Measurements from ENCODE around the gene KY. TPM values are rescaled to one million over a fixed set of nuclear protein-coding genes. Genes with fewer than 3 reads are reported as not detected.

The KY gene
- total RNA-seq, 2 experiments from 2014 or later, result not detected

DNA sequence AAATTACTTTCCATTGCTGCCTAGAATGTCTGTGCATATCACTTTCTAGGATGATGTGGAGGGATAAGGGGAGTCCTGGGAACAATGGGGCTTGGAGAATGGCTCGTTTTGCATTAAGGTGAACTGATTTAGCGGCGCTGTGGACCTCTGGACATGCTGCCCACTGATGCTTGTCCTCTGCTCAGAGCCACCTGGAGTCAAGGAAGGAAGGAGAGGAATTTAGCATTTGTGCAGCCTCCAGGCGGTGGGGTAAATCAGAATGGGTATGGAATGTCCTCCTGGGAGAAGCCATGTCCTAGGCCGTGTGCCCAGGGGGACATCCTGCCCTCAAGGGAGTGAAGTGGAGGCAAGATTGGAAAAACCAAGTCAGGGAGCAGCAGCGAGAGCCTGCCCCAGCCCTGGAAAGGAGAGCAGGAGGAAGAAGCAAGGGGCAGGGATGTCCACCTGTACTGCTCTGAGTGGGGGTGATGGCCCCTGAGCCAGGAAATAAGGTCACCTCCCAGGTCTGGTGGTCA lies 37.8 kb downstream of the KY start:
- peaks cover 0 to 3% of the 10 kb centered on the region in 2 experiments for H3K27me3 ChIP-seq (ENCODE audit: control insufficient read depth in 1 of 2, insufficient read depth in 2 of 2, low read length in 2 of 2)
- H3K36me3 ChIP-seq (ENCODE audit: insufficient read depth, low read length), result no peaks in the 10 kb centered on the region
- TF ChIP-seq, protein P1, sequence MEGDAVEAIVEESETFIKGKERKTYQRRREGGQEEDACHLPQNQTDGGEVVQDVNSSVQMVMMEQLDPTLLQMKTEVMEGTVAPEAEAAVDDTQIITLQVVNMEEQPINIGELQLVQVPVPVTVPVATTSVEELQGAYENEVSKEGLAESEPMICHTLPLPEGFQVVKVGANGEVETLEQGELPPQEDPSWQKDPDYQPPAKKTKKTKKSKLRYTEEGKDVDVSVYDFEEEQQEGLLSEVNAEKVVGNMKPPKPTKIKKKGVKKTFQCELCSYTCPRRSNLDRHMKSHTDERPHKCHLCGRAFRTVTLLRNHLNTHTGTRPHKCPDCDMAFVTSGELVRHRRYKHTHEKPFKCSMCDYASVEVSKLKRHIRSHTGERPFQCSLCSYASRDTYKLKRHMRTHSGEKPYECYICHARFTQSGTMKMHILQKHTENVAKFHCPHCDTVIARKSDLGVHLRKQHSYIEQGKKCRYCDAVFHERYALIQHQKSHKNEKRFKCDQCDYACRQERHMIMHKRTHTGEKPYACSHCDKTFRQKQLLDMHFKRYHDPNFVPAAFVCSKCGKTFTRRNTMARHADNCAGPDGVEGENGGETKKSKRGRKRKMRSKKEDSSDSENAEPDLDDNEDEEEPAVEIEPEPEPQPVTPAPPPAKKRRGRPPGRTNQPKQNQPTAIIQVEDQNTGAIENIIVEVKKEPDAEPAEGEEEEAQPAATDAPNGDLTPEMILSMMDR (IDR thresholded peaks at IDR 0.05), result no peak
- no peaks in the 10 kb centered on the region for H3K4me1 ChIP-seq (ENCODE audit: insufficient read depth, low read length)
- H3K4me3 Mint-ChIP-seq, result no peak overlapping the region
- H3K9me3 Mint-ChIP-seq, result no peaks in the 10 kb centered on the region
- no peak for ATAC-seq (ENCODE audit: poor library complexity)
- POLR2A ChIA-PET, result no interaction called here
- intact Hi-C loops (cut with DNase I, micrococcal nuclease), result no loop called here
- CTCF ChIA-PET, result no interaction called here
- no peak overlapping the region for H3K27ac ChIP-seq (ENCODE audit: low read depth in 1 of 2, low read length in 2 of 2)
- no peaks in the 10 kb centered on the region for H3K9me3 ChIP-seq (ENCODE audit: control insufficient read depth in 1 of 2, insufficient read depth in 1 of 2, low read length in 2 of 2)
- DNase-seq, result no peak
- H3K4me1 Mint-ChIP-seq (ENCODE audit: low read depth), result no peaks in the 10 kb centered on the region
- H3K36me3 Mint-ChIP-seq (ENCODE audit: low read depth), result no peaks in the 10 kb centered on the region
- peaks cover 6% of the 10 kb centered on the region for H3K27me3 Mint-ChIP-seq
- H3K4me3 ChIP-seq (ENCODE audit: low read length), result no peak overlapping the region
- no peak overlapping the region for H3K27ac Mint-ChIP-seq

DNA sequence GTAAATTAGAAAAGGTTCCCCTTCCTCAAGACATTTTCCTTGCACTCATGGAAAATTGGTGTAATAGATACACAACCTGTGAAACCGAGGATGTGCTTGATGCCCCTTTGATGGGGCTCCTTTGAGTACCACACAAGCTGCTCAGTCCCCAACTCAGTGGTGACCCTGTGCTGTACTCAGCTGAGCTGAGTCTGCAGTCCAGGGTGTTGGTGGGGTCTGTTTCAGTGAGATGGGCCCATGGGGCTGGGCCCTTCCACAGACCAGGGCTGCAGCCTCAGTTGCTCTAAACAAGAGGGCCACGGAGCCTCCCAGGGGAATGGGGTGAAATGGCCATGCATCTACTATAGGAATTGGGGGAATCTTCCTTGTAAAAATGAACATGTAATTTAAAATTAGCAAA lies 39.3 kb downstream of the KY start:
- POLR2A ChIA-PET, result no interaction called here
- no peaks in the 10 kb centered on the region for H3K4me1 ChIP-seq (ENCODE audit: insufficient read depth, low read length)
- peaks cover 0 to 3% of the 10 kb centered on the region in 2 experiments for H3K27me3 ChIP-seq (ENCODE audit: control insufficient read depth in 1 of 2, insufficient read depth in 2 of 2, low read length in 2 of 2)
- intact Hi-C loops (cut with DNase I, micrococcal nuclease), result no loop called here
- H3K9me3 ChIP-seq (ENCODE audit: control insufficient read depth in 1 of 2, insufficient read depth in 1 of 2, low read length in 2 of 2), result no peaks in the 10 kb centered on the region
- Mint-ChIP-seq H3K4me1 (ENCODE audit: low read depth) (no peaks in the 10 kb centered on the region), H3K9me3 (no peaks in the 10 kb centered on the region), H3K36me3 (ENCODE audit: low read depth) (no peaks in the 10 kb centered on the region), H3K4me3 (no peak overlapping the region), H3K27ac (no peak overlapping the region), H3K27me3 (peaks cover 10% of the 10 kb centered on the region)
- H3K36me3 ChIP-seq (ENCODE audit: insufficient read depth, low read length), result no peaks in the 10 kb centered on the region
- CTCF ChIA-PET, result no interaction called here
- ATAC-seq (ENCODE audit: poor library complexity) (no peak), DNase-seq (no peak)
- no peak overlapping the region for H3K27ac ChIP-seq (ENCODE audit: low read depth in 1 of 2, low read length in 2 of 2)
- no peak overlapping the region for H3K4me3 ChIP-seq (ENCODE audit: low read length)
- TF ChIP-seq, protein P1 (IDR thresholded peaks at IDR 0.05), result no peak

DNA sequence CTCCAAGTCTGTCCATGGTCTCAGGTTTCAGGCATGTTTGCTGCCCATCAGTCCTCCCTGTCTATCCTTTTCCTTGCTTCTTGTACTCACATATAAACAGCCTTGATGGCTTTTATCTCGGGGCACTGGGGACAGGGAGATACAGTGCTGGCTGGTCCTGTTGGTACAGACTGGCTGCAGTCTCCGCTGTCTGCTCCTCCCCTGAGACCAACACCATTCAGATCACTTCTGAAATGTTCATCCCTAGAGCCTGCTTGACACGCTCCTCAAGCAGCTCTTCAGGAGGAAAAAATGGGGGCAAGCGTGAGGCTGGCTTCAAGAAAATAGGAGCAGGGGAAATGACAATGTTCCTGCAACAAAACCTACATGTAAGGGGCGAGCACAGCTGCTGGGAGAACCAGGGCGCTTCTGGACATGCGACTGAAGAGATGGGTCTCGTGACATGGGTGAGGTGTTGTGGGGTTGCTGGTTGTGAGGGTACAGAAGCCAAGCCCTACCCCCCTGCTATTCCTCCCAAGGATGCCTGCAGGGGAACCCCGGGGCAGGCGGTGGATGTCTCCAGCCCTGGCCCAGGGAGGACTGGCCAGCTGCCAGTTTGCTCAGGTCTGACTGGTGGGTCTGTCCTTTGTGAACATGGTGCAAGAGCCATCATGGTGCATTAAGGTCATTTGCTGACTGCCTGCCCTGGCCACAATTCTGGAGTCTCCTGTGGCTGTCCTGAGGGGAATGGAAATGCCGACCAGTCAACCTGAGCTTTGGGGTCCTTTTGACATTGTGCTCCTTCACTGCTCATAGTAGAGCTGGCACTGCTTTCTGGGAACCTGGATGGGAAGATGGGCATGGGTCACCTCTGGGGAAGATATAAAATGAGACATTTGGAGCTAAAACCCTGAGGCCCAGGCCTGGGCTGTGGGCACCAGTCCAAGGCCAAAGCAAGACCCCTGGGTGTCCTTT lies 40.1 kb downstream of the KY start:
- ChIA-PET CTCF (no interaction called here), POLR2A (no interaction called here)
- Histone ChIP-seq H3K36me3 (ENCODE audit: insufficient read depth, low read length) (no peaks in the 10 kb centered on the region), H3K4me3 (ENCODE audit: low read length) (no peak overlapping the region), H3K27me3 (ENCODE audit: control insufficient read depth in 1 of 2, insufficient read depth in 2 of 2, low read length in 2 of 2) (peaks cover 0 to 3% of the 10 kb centered on the region in 2 experiments), H3K4me1 (ENCODE audit: insufficient read depth, low read length) (no peaks in the 10 kb centered on the region), H3K27ac (ENCODE audit: low read depth in 1 of 2, low read length in 2 of 2) (no peak overlapping the region), H3K9me3 (ENCODE audit: control insufficient read depth in 1 of 2, insufficient read depth in 1 of 2, low read length in 2 of 2) (no peaks in the 10 kb centered on the region)
- Mint-ChIP-seq H3K9me3 (no peaks in the 10 kb centered on the region), H3K4me1 (ENCODE audit: low read depth) (no peaks in the 10 kb centered on the region), H3K27ac (no peak overlapping the region), H3K4me3 (no peak overlapping the region), H3K36me3 (ENCODE audit: low read depth) (no peaks in the 10 kb centered on the region), H3K27me3 (peaks cover 10% of the 10 kb centered on the region)
- ATAC-seq (ENCODE audit: poor library complexity) (no peak), DNase-seq (no peak)
- intact Hi-C loops (cut with DNase I, micrococcal nuclease), result no loop called here
- TF ChIP-seq, protein P1 (IDR thresholded peaks at IDR 0.05), result no peak

All from CD4-positive, alpha-beta T cell (primary cell).